Spinal cord (tissue), 10 donors: ENCODE data around the gene SCGB2B2. TPM values are rescaled to one million over a fixed set of nuclear protein-coding genes. Genes with fewer than 3 reads are reported as not detected.
A peak's percentile ranks its signal among the peaks of the same experiment; 100 is the strongest.

ENCODE experiments used
- DNase-seq, 6 donors: peaks; one replicate each; pipeline versions ENCODE4 v3.0.0 to v3.0.0-alpha.2; 2013 to 2015; ENCODE audit warnings: low spot score in 6 of 6, low read depth in 4 of 6
- H3K27ac ChIP-seq: one replicate; pipeline ENCODE4 v1.5.1; 2013; ENCODE audit warnings: low read depth, low read length, control low read depth
- H3K27me3 ChIP-seq: one replicate; pipeline ENCODE4 v1.6.1; 2013; ENCODE audit warnings: low read length; ENCODE audit not compliant: control insufficient read depth, insufficient read depth
- H3K36me3 ChIP-seq: one replicate; pipeline ENCODE4 v1.6.1; 2013; ENCODE audit warnings: low read length; ENCODE audit not compliant: control insufficient read depth, insufficient read depth
- H3K4me1 ChIP-seq: one replicate; pipeline ENCODE4 v1.6.1; 2013; ENCODE audit warnings: low read length; ENCODE audit not compliant: control insufficient read depth, insufficient read depth
- H3K4me3 ChIP-seq: one replicate; pipeline ENCODE4 v1.5.1; 2013; ENCODE audit warnings: low read depth, low read length, control low read depth
- H3K9me3 ChIP-seq: one replicate; pipeline ENCODE4 v1.6.1; 2013; ENCODE audit warnings: low read length; ENCODE audit not compliant: control insufficient read depth, insufficient read depth
- WGBS: methylation state at CpG from one replicate; pipeline ENCODE4 v1.1.5; 2013; ENCODE audit warnings: missing lambda C conversion rate; ENCODE audit not compliant: insufficient coverage; 5-methylcytosine and 5-hydroxymethylcytosine counted together
- long read RNA-seq, 4 donors: transcript quantifications; one replicate each; lab custom pipeline, GENCODE V29; 2026
- polyA plus RNA-seq, 2 donors: library from polyadenylated mRNA; unstranded; fragments of 120-200 nt; gene quantifications; one replicate each; pipeline ENCODE4 v1.2.1, GENCODE V29; 2013; ENCODE audit not compliant: insufficient read length in 2 of 2
- total RNA-seq, 2 donors: library from RNA; depleted of rRNA in 1 of 2; stranded (reverse); fragments of 120-200 nt in 1 of 2; fragments of >200 nt in 1 of 2; gene quantifications; one replicate each; pipeline versions ENCODE4 v1.2.3 to v1.2.4, GENCODE V29; 2013 to 2014
- donor health status: healthy.

Gene SCGB2B2
- total RNA-seq (under 1 TPM; 0.20 to 0.61 TPM), polyA plus RNA-seq (1 to 10 TPM; 1.1 to 1.5 TPM)
- long read RNA-seq, donor 1, partial matches to known transcripts, result 27 of 34 reads
- long read RNA-seq, donor 1, other reads (novel, unspliced or antisense), result 7 of 34 reads
- long read RNA-seq, donor 2, result 0 reads
- long read RNA-seq, donor 3, partial matches to known transcripts, result 13 of 20 reads
- long read RNA-seq, donor 3, other reads (novel, unspliced or antisense), result 7 of 20 reads
- long read RNA-seq, donor 4, partial matches to known transcripts, result 22 of 22 reads
- long read RNA-seq, donor 4, other reads (novel, unspliced or antisense), result 0 of 22 reads

GRCh38 chr19:34676697-34677385 is at the start of gene SCGB2B2:
Gene SCGB2B2 (minus strand): TSS chr19:34677159. CDS start chr19:34594563, 82,596 bp downstream.
- peaks cover 6% of the 10 kb centered on the region for H3K36me3 ChIP-seq
- no peaks in the 10 kb centered on the region for H3K9me3 ChIP-seq
- DNase-seq, result peak; percentile 77 to 98 (median 92)
- peak within 1 kb of the TSS; percentile 95 for H3K27ac ChIP-seq
- peaks cover 13% of the 10 kb centered on the region for H3K4me1 ChIP-seq
- H3K4me3 ChIP-seq, result peak within 1 kb of the TSS; percentile 66
- no peaks in the 10 kb centered on the region for H3K27me3 ChIP-seq
- under 1% methylated on average over 23 of the region's 26 CpGs for WGBS

GRCh38 chr19:34725400-34725799 is 48.4 kb upstream of the SCGB2B2 start:
- Histone ChIP-seq H3K27me3 (no peaks in the 10 kb centered on the region), H3K27ac (no peak overlapping the region)
- 74% methylated on average over 5 of the region's 6 CpGs for WGBS

GRCh38 chr19:34722353-34722752 is 45.4 kb upstream of the SCGB2B2 start:
- H3K36me3 ChIP-seq, result no peaks in the 10 kb centered on the region
- 65% methylated on average over 11 of the region's 11 CpGs for WGBS
- no peak for DNase-seq
- H3K27ac ChIP-seq, result no peak overlapping the region
- H3K9me3 ChIP-seq, result no peaks in the 10 kb centered on the region
- no peaks in the 10 kb centered on the region for H3K4me1 ChIP-seq
- H3K27me3 ChIP-seq, result no peaks in the 10 kb centered on the region
- H3K4me3 ChIP-seq, result no peak overlapping the region

More at GRCh38 chr19:34725400-34725799, 48.4 kb upstream of the SCGB2B2 start:
- DNase-seq, result no peak
- Histone ChIP-seq H3K4me3 (no peak overlapping the region), H3K36me3 (no peaks in the 10 kb centered on the region), H3K4me1 (no peaks in the 10 kb centered on the region), H3K9me3 (no peaks in the 10 kb centered on the region)

GRCh38 chr19:34715357-34715756 is 38.4 kb upstream of the SCGB2B2 start:
- Histone ChIP-seq H3K27ac (no peak overlapping the region), H3K9me3 (peaks cover 7% of the 10 kb centered on the region), H3K4me3 (no peak overlapping the region), H3K27me3 (no peaks in the 10 kb centered on the region), H3K36me3 (no peaks in the 10 kb centered on the region), H3K4me1 (no peaks in the 10 kb centered on the region)
- DNase-seq, result no peak

GRCh38 chr19:34713262-34713637 is 36.3 kb upstream of the SCGB2B2 start:
- Histone ChIP-seq H3K36me3 (no peaks in the 10 kb centered on the region), H3K9me3 (peaks cover 7% of the 10 kb centered on the region), H3K27me3 (no peaks in the 10 kb centered on the region), H3K4me3 (no peak overlapping the region), H3K27ac (no peak overlapping the region), H3K4me1 (no peaks in the 10 kb centered on the region)
- WGBS, result no CpG with 5 or more reads among the region's 2 CpGs
- DNase-seq, result no peak

- peak in 3 of 6 donors; percentile 26 to 76 (median 67) for DNase-seq
- 30% methylated on average over 5 of the region's 11 CpGs for WGBS
These were observed 35.7 kb upstream of the SCGB2B2 start for GRCh38 chr19:34712395-34713261.

GRCh38 chr19:34711890-34712289 is 34.9 kb upstream of the SCGB2B2 start:
- Histone ChIP-seq H3K4me3 (no peak overlapping the region), H3K9me3 (peaks cover 7% of the 10 kb centered on the region), H3K27me3 (no peaks in the 10 kb centered on the region), H3K27ac (no peak overlapping the region), H3K4me1 (no peaks in the 10 kb centered on the region), H3K36me3 (no peaks in the 10 kb centered on the region)
- 62% methylated on average over 4 of the region's 6 CpGs for WGBS
- no peak for DNase-seq

More at GRCh38 chr19:34712395-34713261, 35.7 kb upstream of the SCGB2B2 start:
- H3K27me3 ChIP-seq, result no peaks in the 10 kb centered on the region
- no peak overlapping the region for H3K27ac ChIP-seq
- H3K9me3 ChIP-seq, result peaks cover 7% of the 10 kb centered on the region
- H3K4me1 ChIP-seq, result no peaks in the 10 kb centered on the region
- H3K4me3 ChIP-seq, result no peak overlapping the region
- no peaks in the 10 kb centered on the region for H3K36me3 ChIP-seq

- H3K36me3 ChIP-seq, result no peaks in the 10 kb centered on the region
- peaks cover 1% of the 10 kb centered on the region for H3K9me3 ChIP-seq
- DNase-seq, result no peak
- WGBS, result 72% methylated on average over 2 of the region's 2 CpGs
- H3K27ac ChIP-seq, result no peak overlapping the region
- no peaks in the 10 kb centered on the region for H3K27me3 ChIP-seq
- H3K4me3 ChIP-seq, result no peak overlapping the region
- H3K4me1 ChIP-seq, result no peaks in the 10 kb centered on the region
These were observed 30.7 kb upstream of the SCGB2B2 start for GRCh38 chr19:34707661-34708060.

GRCh38 chr19:34692549-34692948 is 15.6 kb upstream of the SCGB2B2 start:
- Histone ChIP-seq H3K27me3 (no peaks in the 10 kb centered on the region), H3K4me3 (no peak overlapping the region), H3K27ac (no peak overlapping the region), H3K9me3 (no peaks in the 10 kb centered on the region), H3K36me3 (no peaks in the 10 kb centered on the region), H3K4me1 (no peaks in the 10 kb centered on the region)
- peak in 1 of 6 donors; percentile 53 for DNase-seq
- whole genome bisulfite sequencing, result 40% methylated on average over 1 of the region's 2 CpGs
